GM21528 (cell line): ENCODE data around the gene PFN3.
"Not testable (repeated sequence)": the region's sequence is repeated elsewhere in the genome, so short reads cannot be mapped to it uniquely, and the experiment has no call there.

Experiments
- ATAC-seq: cut with Tn5 transposase; IDR thresholded peaks from one replicate; pipeline ENCODE4 v1.9.1; 2021; ENCODE audit warnings: mild to moderate bottlenecking, moderate library complexity; ENCODE audit not compliant: unreplicated experiment, low FRiP score

PFN3 gene

GRCh38 chr5:177425801-177426565, 25.5 kb upstream of the PFN3 start:
- ATAC-seq = peak; percentile 82

- no peak for ATAC-seq
These were observed 24.8 kb upstream of the PFN3 start for GRCh38 chr5:177425196-177425800.

- no peak for ATAC-seq
These were observed 23.2 kb upstream of the PFN3 start for GRCh38 chr5:177423671-177424070.

- ATAC-seq = no peak
These were observed 20.8 kb upstream of the PFN3 start for GRCh38 chr5:177421062-177421798.

DNA sequence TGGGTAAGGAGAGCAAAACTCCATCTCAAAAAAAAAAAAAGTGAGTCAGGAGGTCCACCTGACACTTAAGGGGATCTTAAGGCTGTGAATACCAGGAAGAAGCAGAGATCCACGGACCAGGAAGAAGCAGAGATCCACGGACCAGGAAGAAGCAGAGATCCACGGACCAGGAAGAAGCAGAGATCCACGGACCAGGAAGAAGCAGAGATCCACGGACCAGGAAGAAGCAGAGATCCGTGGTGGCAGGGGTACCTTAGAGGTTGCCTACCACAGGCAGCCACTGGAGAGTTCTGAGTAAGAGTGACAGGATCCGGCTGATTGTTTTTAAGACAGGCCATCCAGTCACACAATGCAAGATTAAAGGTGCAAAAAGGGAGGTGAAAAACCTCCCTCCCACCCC, 20.0 kb upstream of the PFN3 start:
- not testable (repeated sequence) for ATAC-seq

DNA sequence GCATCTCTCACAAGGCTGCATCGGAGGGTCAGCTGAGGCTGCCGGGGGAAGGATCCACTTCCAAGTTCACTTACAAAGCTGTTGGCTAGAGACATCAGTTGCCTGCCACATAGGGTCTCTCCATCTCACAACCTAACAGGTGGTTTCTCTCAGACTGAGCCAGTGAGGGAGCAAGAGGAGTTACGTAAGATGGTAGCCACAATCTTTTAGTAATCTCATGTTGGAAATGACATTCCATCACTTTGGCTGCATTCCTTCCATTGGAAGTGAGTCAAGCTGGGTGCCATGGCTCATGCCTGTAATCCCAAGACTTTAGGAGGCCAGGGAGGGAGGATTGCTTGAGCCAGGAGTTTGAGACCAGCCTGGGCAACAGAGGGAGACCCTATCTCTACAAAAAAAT, 18.6 kb upstream of the PFN3 start:
- ATAC-seq = no peak

- ATAC-seq = not testable (repeated sequence)
These were observed 16.6 kb upstream of the PFN3 start for GRCh38 chr5:177417081-177417480.

DNA sequence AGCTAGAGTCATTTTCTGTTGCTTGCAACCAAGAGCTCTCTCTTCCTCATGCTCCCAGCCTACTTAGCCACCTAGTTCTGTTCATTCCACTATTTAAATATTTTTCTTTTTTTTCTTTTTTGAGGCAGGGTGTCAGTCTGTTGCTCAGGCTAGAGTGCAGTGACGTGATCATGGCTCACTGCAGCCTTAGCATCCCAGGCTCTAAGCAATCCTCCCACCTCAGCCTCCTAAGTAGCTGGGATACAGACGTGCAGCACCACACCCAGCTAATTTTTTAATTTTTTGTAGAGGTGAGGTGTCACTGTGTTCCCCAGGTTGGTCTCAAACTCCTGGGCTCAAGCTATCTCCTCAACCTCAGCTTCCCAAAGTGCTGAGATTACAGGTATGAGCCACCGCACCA, 14.0 kb upstream of the PFN3 start:
- no peak for ATAC-seq

DNA sequence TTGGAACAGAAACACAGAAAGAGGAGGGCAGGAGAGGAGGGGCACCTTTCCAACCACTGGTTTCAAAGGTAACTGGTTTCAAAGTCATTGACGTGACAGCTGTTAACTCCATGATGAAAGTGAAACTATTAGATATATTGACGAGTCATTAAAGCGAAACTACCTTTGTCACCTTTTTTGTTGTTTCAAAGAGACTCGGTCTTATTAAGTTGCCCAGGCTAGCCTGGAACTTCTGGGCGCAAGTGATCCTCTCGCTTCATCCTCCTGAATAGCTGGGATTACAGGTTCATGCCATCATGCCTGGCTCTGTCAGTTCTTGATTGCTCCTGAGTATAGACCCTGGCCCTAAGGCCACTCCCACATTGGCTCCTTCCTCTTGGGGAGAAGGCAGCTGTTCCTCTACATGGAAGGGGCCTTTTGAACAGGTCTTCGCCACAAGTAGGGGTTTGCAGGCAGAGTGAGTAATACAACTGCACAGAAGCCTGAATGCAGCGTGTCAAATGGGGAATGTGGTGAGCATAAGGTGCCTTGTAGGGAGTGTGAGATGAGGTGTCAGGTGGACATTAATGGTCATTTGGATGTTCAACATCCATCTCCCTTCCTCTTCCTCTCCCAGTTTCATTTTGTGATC, 12.3 kb upstream of the PFN3 start:
- ATAC-seq = peak; percentile 83

GRCh38 chr5:177410575-177410974, 10.1 kb upstream of the PFN3 start:
- no peak for ATAC-seq

DNA sequence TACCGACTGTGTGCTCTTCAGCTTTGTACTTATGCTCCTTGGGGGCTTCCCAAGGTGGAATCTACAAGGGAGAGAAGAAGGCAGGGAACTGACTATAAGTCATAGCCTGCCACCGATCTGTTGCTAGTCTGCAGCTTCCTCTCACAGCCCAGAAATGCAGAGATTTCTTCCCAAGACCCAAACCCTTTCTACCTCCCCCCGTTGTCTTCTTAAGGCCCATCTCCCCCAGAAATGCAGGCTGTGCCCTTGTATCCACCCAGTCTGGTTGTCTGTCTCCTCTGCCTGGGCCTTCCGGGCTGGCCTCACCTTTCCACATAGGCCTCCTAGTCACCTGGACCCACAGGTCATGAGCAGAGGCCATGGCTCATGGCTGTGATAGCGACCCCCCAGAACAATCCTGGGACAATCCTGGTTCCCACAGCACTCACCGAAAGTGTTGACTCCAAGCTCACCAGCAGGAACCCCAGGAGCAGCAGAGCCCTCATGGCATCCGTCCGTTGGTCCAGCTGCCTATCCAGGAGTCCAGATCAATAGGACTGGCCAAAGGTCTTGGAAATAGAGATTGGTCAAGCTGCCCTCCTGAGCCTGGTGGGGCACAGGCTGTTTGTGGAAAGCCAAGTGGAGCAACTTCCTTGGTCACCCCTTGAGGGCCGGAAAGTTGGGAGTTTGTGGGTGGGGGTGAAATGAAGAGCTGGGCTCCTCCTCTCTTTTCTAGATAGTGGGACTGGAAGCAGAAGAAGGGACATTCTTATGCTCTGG, 8.8 kb upstream of the PFN3 start, which contains the start of gene F12:
F12 (minus strand) TSS at position 522 of the 759 bp plus-strand sequence; CDS start at position 485, 37 bp downstream.
- no peak for ATAC-seq

GRCh38 chr5:177405805-177406204, 5.3 kb upstream of the PFN3 start:
- ATAC-seq = no peak

DNA sequence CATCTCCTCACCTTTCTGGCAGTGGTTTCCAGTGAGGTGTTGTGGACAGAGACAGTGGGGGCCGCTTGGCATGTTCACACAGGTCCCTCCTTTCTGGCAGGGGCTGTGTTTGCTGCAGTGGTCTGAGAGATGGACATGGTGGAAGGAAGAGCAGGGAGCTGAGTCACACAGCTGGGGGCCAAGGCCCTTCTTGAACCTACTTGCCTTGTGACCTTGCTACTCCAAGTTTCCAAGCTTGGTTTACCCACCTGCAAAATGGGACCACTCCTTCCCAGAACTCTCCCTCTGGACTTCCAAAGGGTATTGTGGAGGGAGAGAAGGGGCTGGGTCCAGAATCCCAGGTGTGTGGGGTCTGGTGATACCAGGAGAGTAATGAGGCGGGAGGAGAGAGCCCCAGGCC, 4.9 kb upstream of the PFN3 start:
- ATAC-seq = no peak

GRCh38 chr5:177404641-177405179, 4.2 kb upstream of the PFN3 start:
- no peak for ATAC-seq

DNA sequence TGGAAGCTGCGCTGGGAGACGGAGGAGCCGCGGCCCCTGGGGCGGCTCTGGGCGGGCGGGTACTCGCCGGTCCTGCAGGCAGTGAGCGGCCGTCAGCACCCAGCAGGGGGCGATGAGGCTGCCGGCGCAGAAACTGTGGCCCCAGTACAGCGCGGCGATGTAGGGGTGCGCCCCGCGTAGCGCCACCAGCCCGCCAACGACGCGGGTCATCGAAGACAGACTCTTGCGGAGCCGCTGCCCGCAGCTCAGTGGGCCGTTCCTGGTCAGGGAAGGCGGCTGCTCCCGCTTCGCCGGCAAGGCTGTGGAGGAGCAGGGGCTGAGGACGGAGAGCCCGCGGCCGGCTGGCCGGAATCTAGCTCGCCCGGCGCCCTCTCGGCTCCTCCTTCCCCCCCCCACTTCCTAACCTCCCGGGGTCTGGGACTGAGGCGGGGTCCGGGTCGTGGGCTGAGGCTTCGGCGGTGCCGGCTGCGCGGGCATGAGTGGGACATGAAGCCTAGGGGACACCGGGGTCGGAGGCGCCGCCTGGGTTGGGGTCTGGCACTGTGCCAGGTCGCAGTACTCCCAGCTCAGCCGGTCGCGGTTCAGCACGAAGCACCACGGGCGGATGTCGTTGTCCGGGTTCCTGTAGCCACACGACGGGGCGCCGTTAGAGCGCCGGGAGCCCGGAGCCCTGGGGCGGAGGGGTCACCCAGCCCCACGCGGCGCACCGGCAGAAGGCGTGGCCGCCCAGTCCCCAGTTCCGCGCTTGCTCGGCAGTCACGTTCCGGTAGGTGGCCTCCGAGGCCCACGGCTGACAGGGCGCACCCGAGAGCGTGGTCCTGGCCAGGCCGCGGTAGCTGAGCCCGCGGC, 3.6 kb upstream of the PFN3 start:
- peak; percentile 90 for ATAC-seq

DNA sequence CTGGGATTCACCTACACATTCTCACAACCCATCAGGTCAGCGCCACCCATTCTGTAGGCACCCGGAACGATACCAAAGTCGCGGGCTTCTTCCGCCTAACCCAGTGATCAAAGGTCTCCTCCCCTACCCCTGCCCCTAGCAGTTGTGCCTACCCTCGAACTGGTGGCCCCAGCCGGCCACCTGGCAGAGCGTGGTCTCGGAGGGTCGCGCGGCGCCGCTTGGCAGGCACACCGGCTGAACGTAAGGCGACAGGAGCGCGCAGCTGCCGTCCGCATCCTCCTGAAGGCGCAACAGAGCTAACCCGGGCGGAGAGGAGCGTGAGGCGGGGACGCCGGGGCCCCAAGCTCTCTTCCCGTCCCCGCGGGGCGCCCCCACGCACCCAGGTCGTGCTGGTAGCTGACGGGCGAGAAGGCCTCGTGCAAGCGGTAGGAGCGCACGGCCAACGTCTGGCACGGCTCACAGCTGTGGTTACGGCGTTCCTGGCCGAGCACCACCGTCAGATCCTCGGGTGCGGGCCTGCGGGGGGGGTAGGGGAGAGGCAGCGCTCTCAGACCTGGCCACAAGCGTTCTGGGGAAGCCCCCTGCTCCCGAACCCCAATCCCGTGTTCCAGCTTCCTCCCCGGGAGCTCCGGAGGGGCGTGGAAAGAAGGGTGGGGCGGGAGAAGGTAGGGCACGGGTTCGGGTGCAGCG, 2.8 kb upstream of the PFN3 start:
- peak; percentile 27 for ATAC-seq

- ATAC-seq = no peak
These were observed 2.0 kb upstream of the PFN3 start for GRCh38 chr5:177402271-177403043.

- ATAC-seq = no peak
These were observed 2.5 kb downstream of the PFN3 start for GRCh38 chr5:177397875-177398390.
